Measurements from ENCODE around the gene PXDN.

Gene PXDN

GRCh38 chr2:1612391-1613077 is 131.8 kb downstream of the PXDN start:
- no peaks in the 10 kb centered on the region for H3K4me1 Mint-ChIP-seq
- DNase-seq (ENCODE audit: low spot score in 2 of 2) (no peak), ATAC-seq (replicated peaks; ENCODE audit: extremely low read depth, poor library complexity, severe bottlenecking) (no peak)
- peaks cover 10% of the 10 kb centered on the region for H3K27me3 Mint-ChIP-seq
- no peak overlapping the region for H3K4me3 Mint-ChIP-seq
- no peaks in the 10 kb centered on the region for H3K36me3 Mint-ChIP-seq (ENCODE audit: insufficient read depth)
- H3K27ac Mint-ChIP-seq (ENCODE audit: low read depth) = no peak overlapping the region
- H3K9me3 Mint-ChIP-seq = peaks cover 5% of the 10 kb centered on the region

- Mint-ChIP-seq H3K4me3 (no peak overlapping the region), H3K27ac (ENCODE audit: low read depth) (no peak overlapping the region), H3K9me3 (peaks cover 5% of the 10 kb centered on the region), H3K36me3 (ENCODE audit: insufficient read depth) (no peaks in the 10 kb centered on the region), H3K27me3 (peaks cover 10% of the 10 kb centered on the region), H3K4me1 (no peaks in the 10 kb centered on the region)
- DNase-seq (ENCODE audit: low spot score in 2 of 2) (no peak), ATAC-seq (replicated peaks; ENCODE audit: extremely low read depth, poor library complexity, severe bottlenecking) (no peak)
Observed at GRCh38 chr2:1611886-1612285, 132.4 kb downstream of the PXDN start.

- Mint-ChIP-seq H3K9me3 (peaks cover 5% of the 10 kb centered on the region), H3K4me1 (no peaks in the 10 kb centered on the region), H3K4me3 (no peak overlapping the region), H3K27ac (ENCODE audit: low read depth) (no peak overlapping the region), H3K27me3 (peaks cover 10% of the 10 kb centered on the region), H3K36me3 (ENCODE audit: insufficient read depth) (no peaks in the 10 kb centered on the region)
- DNase-seq (ENCODE audit: low spot score in 2 of 2) = no peak
- ATAC-seq (replicated peaks; ENCODE audit: extremely low read depth, poor library complexity, severe bottlenecking) = no peak
Observed at GRCh38 chr2:1610096-1610485, 134.2 kb downstream of the PXDN start.

GRCh38 chr2:1609485-1610095 is 134.7 kb downstream of the PXDN start:
- H3K9me3 Mint-ChIP-seq = peaks cover 5% of the 10 kb centered on the region
- H3K27ac Mint-ChIP-seq (ENCODE audit: low read depth) = no peak overlapping the region
- H3K36me3 Mint-ChIP-seq (ENCODE audit: insufficient read depth) = no peaks in the 10 kb centered on the region
- H3K4me3 Mint-ChIP-seq = no peak overlapping the region
- no peak for ATAC-seq (replicated peaks; ENCODE audit: extremely low read depth, poor library complexity, severe bottlenecking)
- peaks cover 10% of the 10 kb centered on the region for H3K27me3 Mint-ChIP-seq
- no peaks in the 10 kb centered on the region for H3K4me1 Mint-ChIP-seq
- DNase-seq (ENCODE audit: low spot score in 2 of 2) = no peak

- H3K36me3 Mint-ChIP-seq (ENCODE audit: insufficient read depth) = no peaks in the 10 kb centered on the region
- DNase-seq (ENCODE audit: low spot score in 2 of 2) (no peak), ATAC-seq (replicated peaks; ENCODE audit: extremely low read depth, poor library complexity, severe bottlenecking) (no peak)
- H3K27me3 Mint-ChIP-seq = peaks cover 10% of the 10 kb centered on the region
- no peak overlapping the region for H3K4me3 Mint-ChIP-seq
- peaks cover 5% of the 10 kb centered on the region for H3K9me3 Mint-ChIP-seq
- no peak overlapping the region for H3K27ac Mint-ChIP-seq (ENCODE audit: low read depth)
- H3K4me1 Mint-ChIP-seq = no peaks in the 10 kb centered on the region
Observed at GRCh38 chr2:1609040-1609439, 135.3 kb downstream of the PXDN start.

- H3K4me1 Mint-ChIP-seq = no peaks in the 10 kb centered on the region
- H3K4me3 Mint-ChIP-seq = no peak overlapping the region
- ATAC-seq (replicated peaks; ENCODE audit: extremely low read depth, poor library complexity, severe bottlenecking) (no peak), DNase-seq (ENCODE audit: low spot score in 2 of 2) (no peak)
- no peak overlapping the region for H3K27ac Mint-ChIP-seq (ENCODE audit: low read depth)
- H3K27me3 Mint-ChIP-seq = peaks cover 10% of the 10 kb centered on the region
- no peaks in the 10 kb centered on the region for H3K36me3 Mint-ChIP-seq (ENCODE audit: insufficient read depth)
- peaks cover 5% of the 10 kb centered on the region for H3K9me3 Mint-ChIP-seq
Observed at GRCh38 chr2:1607971-1608688, 136.2 kb downstream of the PXDN start.

- Mint-ChIP-seq H3K36me3 (ENCODE audit: insufficient read depth) (no peaks in the 10 kb centered on the region), H3K27ac (ENCODE audit: low read depth) (no peak overlapping the region), H3K27me3 (peaks cover 4% of the 10 kb centered on the region), H3K9me3 (peaks cover 1% of the 10 kb centered on the region), H3K4me3 (no peak overlapping the region), H3K4me1 (no peaks in the 10 kb centered on the region)
- ATAC-seq (replicated peaks; ENCODE audit: extremely low read depth, poor library complexity, severe bottlenecking) (no peak), DNase-seq (ENCODE audit: low spot score in 2 of 2) (no peak)
Observed at GRCh38 chr2:1607236-1607920, 136.9 kb downstream of the PXDN start.

GRCh38 chr2:1606421-1607235 is 137.7 kb downstream of the PXDN start:
- H3K27me3 Mint-ChIP-seq = no peaks in the 10 kb centered on the region
- DNase-seq (ENCODE audit: low spot score in 2 of 2) = no peak
- no peak for ATAC-seq (replicated peaks; ENCODE audit: extremely low read depth, poor library complexity, severe bottlenecking)
- no peaks in the 10 kb centered on the region for H3K4me1 Mint-ChIP-seq
- H3K4me3 Mint-ChIP-seq = no peak overlapping the region
- no peaks in the 10 kb centered on the region for H3K36me3 Mint-ChIP-seq (ENCODE audit: insufficient read depth)
- no peak overlapping the region for H3K27ac Mint-ChIP-seq (ENCODE audit: low read depth)
- H3K9me3 Mint-ChIP-seq = no peaks in the 10 kb centered on the region

- DNase-seq (ENCODE audit: low spot score in 2 of 2) (no peak), ATAC-seq (replicated peaks; ENCODE audit: extremely low read depth, poor library complexity, severe bottlenecking) (no peak)
- no peak overlapping the region for H3K27ac Mint-ChIP-seq (ENCODE audit: low read depth)
- no peak overlapping the region for H3K4me3 Mint-ChIP-seq
- no peaks in the 10 kb centered on the region for H3K4me1 Mint-ChIP-seq
- H3K9me3 Mint-ChIP-seq = no peaks in the 10 kb centered on the region
- no peaks in the 10 kb centered on the region for H3K27me3 Mint-ChIP-seq
- H3K36me3 Mint-ChIP-seq (ENCODE audit: insufficient read depth) = no peaks in the 10 kb centered on the region
Observed at GRCh38 chr2:1606046-1606400, 138.3 kb downstream of the PXDN start.

- no peak for ATAC-seq (replicated peaks; ENCODE audit: extremely low read depth, poor library complexity, severe bottlenecking)
- no peaks in the 10 kb centered on the region for H3K4me1 Mint-ChIP-seq
- no peaks in the 10 kb centered on the region for H3K9me3 Mint-ChIP-seq
Observed at GRCh38 chr2:1605102-1606045, 138.9 kb downstream of the PXDN start.

GRCh38 chr2:1603521-1603920 is 140.8 kb downstream of the PXDN start:
- Mint-ChIP-seq H3K4me1 (no peaks in the 10 kb centered on the region), H3K27me3 (no peaks in the 10 kb centered on the region), H3K27ac (ENCODE audit: low read depth) (no peak overlapping the region), H3K4me3 (no peak overlapping the region), H3K36me3 (ENCODE audit: insufficient read depth) (no peaks in the 10 kb centered on the region), H3K9me3 (no peaks in the 10 kb centered on the region)
- ATAC-seq (replicated peaks; ENCODE audit: extremely low read depth, poor library complexity, severe bottlenecking) (no peak), DNase-seq (ENCODE audit: low spot score in 2 of 2) (no peak)

More at GRCh38 chr2:1605102-1606045, 138.9 kb downstream of the PXDN start:
- no peak for DNase-seq (ENCODE audit: low spot score in 2 of 2)
- no peak overlapping the region for H3K27ac Mint-ChIP-seq (ENCODE audit: low read depth)
- no peaks in the 10 kb centered on the region for H3K27me3 Mint-ChIP-seq
- no peak overlapping the region for H3K4me3 Mint-ChIP-seq
- H3K36me3 Mint-ChIP-seq (ENCODE audit: insufficient read depth) = no peaks in the 10 kb centered on the region

Measured in central memory CD8-positive, alpha-beta T cell (primary cell).